ENCODE results near the gene C1orf232. TPM values are rescaled to one million over a fixed set of nuclear protein-coding genes. Genes with fewer than 3 reads are reported as not detected.

The C1orf232 gene
- total RNA-seq, 2 experiments from 2014 or later: not detected

- H3K36me3 Mint-ChIP-seq: no peaks in the 10 kb centered on the region
- no peaks in the 10 kb centered on the region for H3K9me3 Mint-ChIP-seq
- intact Hi-C loops (cut with micrococcal nuclease): no loop called here
- no peak for DNase-seq
- no peaks in the 10 kb centered on the region for H3K27me3 Mint-ChIP-seq
- ChIA-PET CTCF (interaction anchor here (0.6 to 8.1 kb wide), 2 partner anchors 47 to 86 kb away, joined by 3 to 204 read pairs; partner anchors contain the start of gene CEP85), POLR2A (no interaction called here)
- no peak overlapping the region for H3K27ac Mint-ChIP-seq
- peaks cover 4% of the 10 kb centered on the region for H3K4me1 Mint-ChIP-seq (ENCODE audit: low read depth)
- H3K4me3 Mint-ChIP-seq: no peak overlapping the region
Observed at GRCh38 chr1:26148887-26149286, 19.9 kb downstream of the C1orf232 start.

GRCh38 chr1:26145960-26146294 lies 22.8 kb downstream of the C1orf232 start:
- Mint-ChIP-seq H3K9me3 (no peaks in the 10 kb centered on the region), H3K27ac (no peak overlapping the region), H3K4me3 (no peak overlapping the region), H3K4me1 (ENCODE audit: low read depth) (peaks cover 4% of the 10 kb centered on the region), H3K27me3 (no peaks in the 10 kb centered on the region), H3K36me3 (no peaks in the 10 kb centered on the region)
- ChIA-PET CTCF (interaction anchor here (0.9 to 8.1 kb wide), 22 partner anchors 11 to 271 kb away, joined by 3 to 204 read pairs (median 13); partner anchors contain the start of genes CEP85, CNKSR1, FAM110D and PDIK1L), POLR2A (no interaction called here)
- intact Hi-C loops (cut with micrococcal nuclease): loop anchor here (1.0 to 2.0 kb wide), 3 partner anchors 19 to 110 kb away; no protein-coding TSS in a partner anchor
- DNase-seq: no peak

GRCh38 chr1:26145041-26145959 lies 23.5 kb downstream of the C1orf232 start:
- Mint-ChIP-seq H3K9me3 (no peaks in the 10 kb centered on the region), H3K27ac (no peak overlapping the region), H3K36me3 (no peaks in the 10 kb centered on the region), H3K4me3 (no peak overlapping the region), H3K27me3 (no peaks in the 10 kb centered on the region), H3K4me1 (ENCODE audit: low read depth) (peaks cover 4% of the 10 kb centered on the region)
- ChIA-PET POLR2A (interaction anchor here (0.7 to 1.1 kb wide), 4 partner anchors 36 to 114 kb away, joined by 3 to 7 read pairs (median 3); no protein-coding TSS in a partner anchor), CTCF (interaction anchor here (0.7 to 8.1 kb wide), 41 partner anchors 12 to 984 kb away, joined by 3 to 204 read pairs (median 5); partner anchors contain the start of genes CD52, CEP85, CNKSR1 and FAM110D)
- peak; percentile 83 for DNase-seq
- intact Hi-C loops (cut with micrococcal nuclease): loop anchor here (1.0 to 2.0 kb wide), 3 partner anchors 18 to 109 kb away; no protein-coding TSS in a partner anchor

- H3K27ac Mint-ChIP-seq: no peak overlapping the region
- ChIA-PET CTCF (interaction anchor here (0.5 to 8.1 kb wide), 12 partner anchors 9 to 282 kb away, joined by 3 to 204 read pairs (median 4); partner anchors contain the start of gene ZNF593), POLR2A (no interaction called here)
- no peaks in the 10 kb centered on the region for H3K36me3 Mint-ChIP-seq
- no peak overlapping the region for H3K4me3 Mint-ChIP-seq
- DNase-seq: no peak
- intact Hi-C loops (cut with micrococcal nuclease): no loop called here
- H3K4me1 Mint-ChIP-seq (ENCODE audit: low read depth): peaks cover 11% of the 10 kb centered on the region
- no peaks in the 10 kb centered on the region for H3K27me3 Mint-ChIP-seq
- H3K9me3 Mint-ChIP-seq: no peaks in the 10 kb centered on the region
Observed at GRCh38 chr1:26142159-26142558, 26.6 kb downstream of the C1orf232 start.

GRCh38 chr1:26138974-26139558 lies 29.7 kb downstream of the C1orf232 start:
- Mint-ChIP-seq H3K9me3 (no peaks in the 10 kb centered on the region), H3K4me1 (ENCODE audit: low read depth) (peaks cover 7% of the 10 kb centered on the region), H3K4me3 (no peak overlapping the region), H3K27me3 (no peaks in the 10 kb centered on the region), H3K27ac (no peak overlapping the region), H3K36me3 (no peaks in the 10 kb centered on the region)
- ChIA-PET CTCF (interaction anchor here (0.6 to 1.6 kb wide), 4 partner anchors 16 to 182 kb away, joined by 3 to 6 read pairs (median 5); no protein-coding TSS in a partner anchor), POLR2A (interaction anchor here (0.5 kb wide), 1 partner anchor 168 kb away, joined by 3 read pairs; no protein-coding TSS in a partner anchor)
- no peak for DNase-seq
- intact Hi-C loops (cut with micrococcal nuclease): no loop called here

- no peak for DNase-seq
- POLR2A ChIA-PET: no interaction called here
- CTCF ChIA-PET: no interaction called here
- Mint-ChIP-seq H3K27ac (no peak overlapping the region), H3K36me3 (no peaks in the 10 kb centered on the region), H3K27me3 (no peaks in the 10 kb centered on the region), H3K4me3 (no peak overlapping the region), H3K9me3 (no peaks in the 10 kb centered on the region), H3K4me1 (ENCODE audit: low read depth) (peaks cover 7% of the 10 kb centered on the region)
- intact Hi-C loops (cut with micrococcal nuclease): no loop called here
Observed at GRCh38 chr1:26134466-26134865, 34.3 kb downstream of the C1orf232 start.

- ChIA-PET POLR2A (no interaction called here), CTCF (interaction anchor here (0.7 to 3.6 kb wide), 2 partner anchors 10 to 12 kb away, joined by 5 to 16 read pairs; no protein-coding TSS in a partner anchor)
- H3K4me1 Mint-ChIP-seq (ENCODE audit: low read depth): peaks cover 8% of the 10 kb centered on the region
- no peaks in the 10 kb centered on the region for H3K9me3 Mint-ChIP-seq
- intact Hi-C loops (cut with micrococcal nuclease): no loop called here
- no peaks in the 10 kb centered on the region for H3K36me3 Mint-ChIP-seq
- H3K27ac Mint-ChIP-seq: no peak overlapping the region
- no peak for DNase-seq
- H3K4me3 Mint-ChIP-seq: no peak overlapping the region
- H3K27me3 Mint-ChIP-seq: no peaks in the 10 kb centered on the region
Observed at GRCh38 chr1:26132834-26133167, 36.0 kb downstream of the C1orf232 start.

GRCh38 chr1:26132128-26132833 lies 36.5 kb downstream of the C1orf232 start:
- POLR2A ChIA-PET: no interaction called here
- no peak overlapping the region for H3K27ac Mint-ChIP-seq

GRCh38 chr1:26130695-26131094 lies 38.1 kb downstream of the C1orf232 start:
- H3K27me3 Mint-ChIP-seq: no peaks in the 10 kb centered on the region
- peaks cover 23% of the 10 kb centered on the region for H3K4me1 Mint-ChIP-seq (ENCODE audit: low read depth)
- H3K4me3 Mint-ChIP-seq: no peak overlapping the region
- DNase-seq: no peak
- POLR2A ChIA-PET: no interaction called here
- CTCF ChIA-PET: interaction anchor here (0.7 to 3.6 kb wide), 5 partner anchors 9 to 40 kb away, joined by 3 to 16 read pairs (median 3); no protein-coding TSS in a partner anchor
- H3K27ac Mint-ChIP-seq: no peak overlapping the region
- no peaks in the 10 kb centered on the region for H3K9me3 Mint-ChIP-seq
- H3K36me3 Mint-ChIP-seq: no peaks in the 10 kb centered on the region
- intact Hi-C loops (cut with micrococcal nuclease): no loop called here

More at GRCh38 chr1:26132128-26132833, 36.5 kb downstream of the C1orf232 start:
- CTCF ChIA-PET: interaction anchor here (0.7 to 3.6 kb wide), 3 partner anchors 10 to 12 kb away, joined by 3 to 16 read pairs (median 5); no protein-coding TSS in a partner anchor
- H3K27me3 Mint-ChIP-seq: no peaks in the 10 kb centered on the region
- H3K4me1 Mint-ChIP-seq (ENCODE audit: low read depth): peaks cover 13% of the 10 kb centered on the region
- intact Hi-C loops (cut with micrococcal nuclease): no loop called here
- H3K4me3 Mint-ChIP-seq: no peak overlapping the region
- no peaks in the 10 kb centered on the region for H3K36me3 Mint-ChIP-seq
- H3K9me3 Mint-ChIP-seq: no peaks in the 10 kb centered on the region
- DNase-seq: no peak

- Mint-ChIP-seq H3K36me3 (no peaks in the 10 kb centered on the region), H3K4me3 (no peak overlapping the region), H3K4me1 (ENCODE audit: low read depth) (peaks cover 30% of the 10 kb centered on the region), H3K9me3 (no peaks in the 10 kb centered on the region), H3K27me3 (no peaks in the 10 kb centered on the region), H3K27ac (no peak overlapping the region)
- CTCF ChIA-PET: interaction anchor here (0.8 to 3.6 kb wide), 3 partner anchors 10 to 41 kb away, joined by 3 to 16 read pairs (median 3); no protein-coding TSS in a partner anchor
- intact Hi-C loops (cut with micrococcal nuclease): no loop called here
- POLR2A ChIA-PET: no interaction called here
- no peak for DNase-seq
Observed at GRCh38 chr1:26129778-26130177, 39.0 kb downstream of the C1orf232 start.

Data from activated CD4-positive, alpha-beta memory T cell treated with anti-CD3 and anti-CD28 coated beads for 36 hours (primary cell).